Left cardiac atrium (tissue), 4 donors: ENCODE measurements around the gene DCXR. TPM values are rescaled to one million over a fixed set of nuclear protein-coding genes. Genes with fewer than 3 reads are reported as not detected.
A peak's percentile ranks its signal among the peaks of the same experiment; 100 is the strongest.

Experiments
- ATAC-seq, 2 donors: fragments of 200-7000 bp; cut with Tn5 transposase; one replicate each; pipeline ENCODE4 v1.9.1; 2020; ENCODE audit warnings: mild to moderate bottlenecking in 2 of 2, moderate library complexity in 2 of 2
- DNase-seq: peaks from one replicate; pipeline ENCODE4 v3.0.0-alpha.2; 2020
- intact Hi-C, 2 donors: fragments of 100-400 bp; cut with DNase I; formaldehyde crosslinking; loops; one replicate each; pipeline versions ENCODE4 v1.14.1 to v1.15.1; 2022 to 2023
- total RNA-seq, 2 donors: library from RNA; stranded (reverse); fragmentation: NEBNext Ultra II Directional; extraction: Animal tissue kit (Norgen Biotek cat#: 25700); gene quantifications; one replicate each; pipeline ENCODE4 v1.2.1, GENCODE V29; 2021
- donor health status: DM: no; HTN: yes; CAD: no.
- donor health status: DM: no; HTN: yes; CAD: no; lungs with severe emphysema.
- donor health status: DM: yes; HTN: yes; CAD: no.
- donor health status: Dilated cardiomyopathy.

DCXR gene
- total RNA-seq, 2 donors from 2014 or later, result 132 to 161 TPM

GRCh38 chr17:82076785-82077591 is 39.5 kb upstream of the DCXR start:
- intact Hi-C loops, result no loop called here
- peak; percentile 7 to 20 for ATAC-seq
- no peak for DNase-seq

DNA sequence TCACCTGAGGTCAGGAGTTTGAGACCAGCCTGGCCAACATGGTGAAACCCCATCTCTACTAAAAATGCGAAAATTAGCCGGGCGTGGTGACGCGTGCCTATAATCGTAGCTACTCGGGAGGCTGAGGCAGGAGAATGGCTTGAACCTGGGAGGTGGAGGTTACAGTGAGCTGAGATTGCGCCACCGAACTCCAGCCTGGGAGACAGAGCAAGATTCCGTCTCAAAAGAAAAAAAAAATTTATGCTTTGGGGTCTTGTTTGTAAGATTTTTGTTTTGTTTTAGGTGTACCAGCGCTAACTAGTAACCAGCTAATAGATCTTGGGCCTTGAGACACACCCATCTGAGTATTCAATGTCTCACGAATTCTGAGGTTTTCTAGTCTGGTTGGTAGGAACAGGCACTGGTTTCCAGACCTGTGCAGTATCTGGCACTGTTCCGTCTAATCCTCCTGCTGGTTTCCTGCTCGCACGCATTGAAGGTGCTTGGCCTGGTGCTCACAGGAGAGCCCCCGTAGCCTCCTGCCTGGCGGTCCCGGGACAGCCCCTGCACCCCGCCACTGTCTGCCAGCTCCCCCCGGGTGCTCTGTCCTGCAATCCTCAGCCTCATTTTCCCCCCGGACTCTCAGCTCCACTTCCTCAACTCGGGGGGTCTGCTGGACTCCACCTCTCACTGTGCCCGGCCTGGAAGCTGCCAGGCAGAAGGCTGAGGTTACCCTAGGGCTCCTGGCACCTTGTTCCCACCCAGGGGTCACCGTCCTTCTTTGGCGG is 38.7 kb upstream of the DCXR start:
- DNase-seq (no peak), ATAC-seq (no peak)
- intact Hi-C loops, result no loop called here

DNA sequence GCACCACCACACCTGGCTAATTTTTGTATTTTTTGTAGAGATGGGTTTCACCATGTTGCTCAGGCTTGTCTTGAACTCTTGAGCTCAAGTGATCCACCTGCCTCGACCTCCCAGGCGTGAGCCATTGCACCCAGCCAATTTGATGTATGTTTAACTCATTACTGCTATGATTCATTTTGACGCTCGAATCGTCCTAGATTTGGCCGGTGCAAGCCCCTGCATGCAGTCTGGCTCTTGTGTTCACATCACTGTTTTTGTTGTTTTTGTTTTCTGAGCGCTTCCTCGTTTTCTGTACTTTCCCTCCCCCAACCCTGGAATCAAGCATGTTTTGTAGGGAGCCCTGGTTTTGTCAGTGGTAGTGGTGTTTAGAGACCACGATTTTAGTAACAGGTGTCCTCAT is 35.9 kb upstream of the DCXR start:
- DNase-seq (no peak), ATAC-seq (no peak)
- intact Hi-C loops, result no loop called here

- intact Hi-C loops, result no loop called here
- ATAC-seq (no peak), DNase-seq (no peak)
Measured at GRCh38 chr17:82072827-82073226, 35.3 kb upstream of the DCXR start.

DNA sequence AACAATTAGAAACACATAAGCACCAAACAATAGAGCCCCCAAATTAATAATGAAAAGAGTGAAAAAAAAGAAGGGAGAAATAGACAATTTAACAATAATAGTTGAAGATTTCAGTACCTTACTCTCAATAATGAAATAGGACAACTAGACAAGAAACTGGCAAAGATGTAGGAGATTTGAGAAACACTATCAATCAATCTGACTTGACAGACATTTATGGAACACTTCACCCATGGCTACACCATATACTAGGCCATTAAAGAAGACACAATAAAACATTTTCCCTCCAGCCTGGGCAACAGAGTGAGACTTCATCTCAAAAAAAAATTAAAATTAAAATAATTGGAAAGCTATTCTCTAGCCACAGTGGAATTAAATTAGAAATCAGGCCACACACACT is 33.1 kb upstream of the DCXR start:
- no peak for DNase-seq
- intact Hi-C loops, result no loop called here

GRCh38 chr17:82065638-82066303 is 28.3 kb upstream of the DCXR start, which contains the start of gene DUS1L:
DUS1L (minus strand) TSS chr17:82065804; CDS start chr17:82065059, 745 bp downstream.
- ATAC-seq, result peak; percentile 80 to 84
- DNase-seq, result peak; percentile 71
- intact Hi-C loops, result no loop called here

More for the DNA sequence above, 33.1 kb upstream of the DCXR start:
- no peak for ATAC-seq

- no peak for DNase-seq
- intact Hi-C loops, result no loop called here
- peak; percentile 12 to 36 for ATAC-seq
Measured at GRCh38 chr17:82065193-82065637, 27.7 kb upstream of the DCXR start.

DNA sequence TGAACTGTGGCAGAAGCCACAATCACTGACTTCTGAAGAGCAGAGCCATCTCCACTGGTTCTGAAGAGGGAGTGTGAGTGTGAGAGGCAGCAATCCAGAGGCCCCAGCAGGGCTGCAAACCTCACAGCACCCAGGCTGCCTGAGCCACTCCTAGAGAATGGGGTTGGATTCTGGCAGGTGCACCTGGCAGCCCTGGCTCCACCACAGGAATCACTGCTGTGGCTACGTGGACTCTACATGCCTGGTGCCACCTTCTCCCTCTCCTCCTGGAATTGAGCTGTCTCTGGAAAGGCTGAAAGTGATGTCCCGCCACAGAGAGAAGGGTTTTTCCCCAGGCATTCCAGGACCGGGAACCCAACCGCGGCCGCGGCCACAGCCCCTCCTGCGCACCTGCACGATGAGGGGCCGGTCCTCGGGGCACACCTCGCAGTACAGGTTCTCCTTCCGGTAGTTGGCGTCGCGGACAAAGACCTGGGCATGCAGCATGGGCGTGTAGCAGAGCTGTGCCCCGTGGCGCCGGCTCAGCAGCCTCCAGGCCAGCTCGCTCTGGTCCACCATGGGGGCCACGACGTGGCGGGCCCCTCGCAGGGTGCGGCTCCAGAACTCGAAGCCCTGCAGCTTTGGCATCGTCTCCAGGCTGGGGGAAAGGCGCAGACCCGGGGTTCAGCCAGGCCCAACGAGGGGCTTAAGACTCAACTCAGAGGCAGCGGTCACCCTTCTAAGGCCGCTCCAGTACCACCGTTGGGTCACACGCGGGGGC is 27.1 kb upstream of the DCXR start:
- DNase-seq (no peak), ATAC-seq (peak in 1 of 2 donors; percentile 2)
- intact Hi-C loops, result no loop called here

DNA sequence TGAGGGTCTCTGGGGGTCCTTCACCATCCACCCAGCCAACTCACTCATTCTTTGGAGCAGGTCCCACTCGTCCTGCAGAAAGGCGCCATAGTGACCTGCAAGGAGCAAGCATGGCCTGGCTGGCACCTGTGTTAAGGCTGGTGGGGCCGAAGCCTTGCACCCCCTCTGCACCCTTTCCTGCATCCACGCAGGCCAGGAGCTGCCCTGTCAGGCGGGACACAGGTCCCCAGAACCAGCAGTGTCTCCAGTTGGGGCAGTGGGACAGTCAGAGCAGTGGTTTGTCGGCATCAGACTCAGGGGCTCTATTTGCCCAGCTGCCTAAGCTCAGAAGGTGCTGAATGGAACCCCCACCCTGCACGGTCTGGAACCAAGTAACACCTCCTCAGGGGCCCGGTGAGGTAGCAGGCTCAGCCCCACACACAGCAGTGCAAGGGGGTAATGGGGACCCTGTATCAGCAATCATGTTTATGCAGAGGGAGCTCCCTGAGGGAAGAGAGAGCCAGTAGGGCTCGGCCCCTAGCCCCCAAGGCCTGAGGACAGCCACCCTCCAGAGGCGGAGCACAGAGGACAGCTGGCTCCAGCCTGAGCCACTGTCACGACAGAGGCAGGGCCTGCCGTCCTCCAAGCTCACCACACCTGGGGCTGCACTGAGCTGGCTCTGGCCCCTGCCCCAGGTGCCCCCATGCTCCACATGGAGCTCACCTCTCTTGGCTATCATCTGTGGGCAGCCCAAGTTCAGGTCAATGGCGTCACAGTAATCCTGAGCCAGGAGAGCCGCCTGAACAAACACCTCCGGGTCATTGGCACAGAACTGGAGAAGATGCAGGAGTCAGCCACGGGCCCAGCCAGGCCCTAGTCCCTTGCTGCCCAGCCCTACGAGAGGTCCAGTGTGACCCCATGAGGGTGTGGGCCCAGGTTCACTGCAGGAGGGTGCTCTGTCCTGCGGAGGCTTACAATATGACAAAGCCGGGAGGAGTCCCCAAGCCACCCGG is 26.2 kb upstream of the DCXR start:
- intact Hi-C loops, result no loop called here
- DNase-seq (peak; percentile 17), ATAC-seq (no peak)

GRCh38 chr17:82062984-82063368 is 25.5 kb upstream of the DCXR start:
- intact Hi-C loops, result no loop called here
- peak; percentile 16 for DNase-seq
- ATAC-seq, result no peak

DNA sequence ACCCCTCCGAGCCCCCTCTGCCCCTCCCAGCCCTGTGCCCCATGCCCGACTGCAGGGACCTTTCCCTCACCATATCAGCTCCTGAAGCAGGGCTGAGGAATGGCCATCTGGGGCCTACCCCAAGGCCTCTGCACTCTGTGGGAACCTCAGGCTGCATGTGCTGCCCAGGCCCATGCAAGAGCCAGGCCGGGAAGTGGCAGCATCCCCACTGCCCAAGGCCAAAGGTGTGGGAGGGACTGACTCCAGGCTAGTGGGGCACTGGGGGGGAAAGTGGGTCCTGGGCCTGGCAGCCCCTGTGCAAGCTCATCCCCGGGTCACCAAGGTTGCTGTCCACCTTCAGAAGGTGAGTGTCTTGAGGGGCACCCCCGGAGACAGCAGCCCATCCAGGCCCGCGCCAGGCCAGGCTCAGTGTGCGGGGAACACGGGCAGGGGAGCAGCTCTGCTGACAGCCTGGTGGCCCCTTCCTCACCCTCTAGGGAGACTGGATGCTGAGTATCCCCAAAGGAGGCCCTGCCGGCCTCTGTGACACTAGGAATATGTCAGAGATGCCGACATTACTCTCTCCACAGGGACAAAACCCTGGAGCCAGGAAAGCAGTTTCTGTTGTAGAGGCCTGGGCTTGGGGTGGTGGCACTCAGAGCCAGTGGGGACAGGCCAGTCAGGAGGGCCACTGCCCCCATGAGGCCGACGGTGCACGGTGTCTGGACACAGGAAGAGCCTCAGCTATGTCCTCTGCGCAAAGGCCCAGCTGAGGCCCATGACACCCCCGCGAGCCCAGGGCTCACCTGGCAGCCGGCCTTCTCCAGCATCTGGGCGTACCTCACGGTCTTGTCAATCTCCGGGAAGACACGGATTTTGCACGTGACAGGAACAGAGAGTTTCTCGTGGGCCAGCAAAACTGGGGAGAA is 24.8 kb upstream of the DCXR start:
- intact Hi-C loops, result no loop called here
- no peak for ATAC-seq
- peak; percentile 18 for DNase-seq

GRCh38 chr17:82061047-82061925 is 23.8 kb upstream of the DCXR start:
- intact Hi-C loops, result no loop called here
- no peak for ATAC-seq
- peak; percentile 15 for DNase-seq

DNA sequence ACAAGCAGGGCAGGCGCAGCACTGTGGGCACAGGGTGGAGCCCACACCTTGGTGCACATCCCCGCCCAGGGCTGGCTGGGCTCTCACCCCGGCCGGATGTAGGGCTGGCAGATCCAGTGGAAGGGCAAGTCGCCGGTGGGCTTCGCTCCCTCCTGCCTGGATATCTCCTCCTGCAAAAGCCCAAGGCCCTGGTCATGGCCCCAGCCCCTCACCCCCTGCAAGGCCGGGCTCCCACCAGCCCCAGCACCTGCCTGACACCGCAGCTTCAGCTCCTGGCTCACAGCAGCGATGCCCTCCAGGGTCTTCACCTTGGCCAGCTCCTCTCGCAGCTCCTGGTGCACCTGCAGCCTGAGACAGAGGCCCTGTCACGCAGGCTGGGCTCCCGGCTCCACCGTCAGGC is 23.1 kb upstream of the DCXR start:
- ATAC-seq (no peak), DNase-seq (peak; percentile 21)
- intact Hi-C loops, result no loop called here

DNA sequence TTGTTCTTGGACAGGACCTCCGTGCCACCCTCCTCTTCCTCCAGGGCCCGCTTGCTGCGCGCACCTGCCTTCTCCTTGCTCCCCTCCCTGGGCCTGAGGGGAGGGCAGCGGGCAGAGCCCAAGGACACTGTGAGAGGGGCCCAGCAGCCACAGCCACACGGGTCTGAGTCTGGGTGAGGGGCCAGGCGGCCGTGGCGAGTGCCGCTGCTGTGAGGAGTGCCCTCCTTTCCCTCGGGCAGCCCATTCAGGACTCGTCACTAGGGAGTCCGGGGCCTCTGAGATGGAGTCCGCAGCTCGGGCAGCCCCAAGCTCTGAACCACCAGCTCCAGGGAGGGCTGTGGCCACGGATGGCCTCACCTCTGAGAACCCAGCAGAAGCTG is 22.5 kb upstream of the DCXR start:
- intact Hi-C loops, result no loop called here
- DNase-seq (peak; percentile 19), ATAC-seq (no peak)

- intact Hi-C loops, result no loop called here
- ATAC-seq (no peak), DNase-seq (peak; percentile 16)
Measured at GRCh38 chr17:82059272-82060000, 21.9 kb upstream of the DCXR start.
